Thoracic aorta (tissue), 2 donors: Measurements from ENCODE around the gene MCC. TPM values are rescaled to one million over a fixed set of nuclear protein-coding genes. Genes with fewer than 3 reads are reported as not detected.

Experiments used
- ATAC-seq: fragments of 150-250 bp; one replicate; pipeline ENCODE4 v1.8.0; 2017; ENCODE audit warnings: low read depth; ENCODE audit not compliant: insufficient number of reproducible peaks, low FRiP score
- DNase-seq: peaks from one replicate; pipeline ENCODE4 v3.0.0-alpha.2; 2020; ENCODE audit warnings: low spot score
- H3K27ac ChIP-seq, 2 donors: fragments of 200-600 bp; sonication (generic); 1 replicate in 1 of 2; 2 replicates in 1 of 2; pipeline ENCODE4 v1.5.1; 2016; ENCODE audit warnings: mild to moderate bottlenecking in 2 of 2, moderate library complexity in 2 of 2
- H3K27me3 ChIP-seq: fragments of 200-600 bp; sonication (generic); replicated peaks from 2 replicates; pipeline ENCODE4 v1.6.0; 2016; ENCODE audit warnings: mild to moderate bottlenecking; ENCODE audit not compliant: insufficient read depth
- H3K36me3 ChIP-seq: fragments of 200-600 bp; sonication (generic); one replicate; pipeline ENCODE4 v1.5.1; 2016
- H3K4me1 ChIP-seq, 2 donors: fragments of 200-600 bp; sonication (generic); 1 replicate in 1 of 2; 2 replicates in 1 of 2; pipeline versions ENCODE4 v1.5.1 to v1.6.0; 2016; ENCODE audit warnings: low read depth in 2 of 2, mild to moderate bottlenecking in 1 of 2; ENCODE audit not compliant: control insufficient read depth in 1 of 2
- H3K4me3 ChIP-seq: fragments of 200-600 bp; sonication (generic); 2 replicates; pipeline ENCODE4 v1.5.1; 2016; ENCODE audit warnings: mild to moderate bottlenecking
- H3K9me3 ChIP-seq: fragments of 200-600 bp; sonication (generic); 2 replicates; pipeline ENCODE4 v1.5.1; 2016
- CTCF ChIP-seq: fragments of 200-600 bp; sonication (generic); IDR thresholded peaks from one replicate; pipeline ENCODE4 v1.5.1; 2019; ENCODE audit warnings: antibody characterized with exemption
- total RNA-seq, 2 donors: library from RNA; depleted of rRNA; stranded (reverse); fragments of >200 nt; gene quantifications; one replicate each; pipeline versions ENCODE4 v1.1.0 to v1.2.3, GENCODE V29; 2016

The MCC gene
- total RNA-seq, 2 donors from 2014 or later = 14.6 to 27.2 TPM

- peaks cover 0 to 6% of the 10 kb centered on the region in 2 donors for H3K4me1 ChIP-seq
- H3K9me3 ChIP-seq = no peaks in the 10 kb centered on the region
- H3K4me3 ChIP-seq = no peak overlapping the region
- no peak for DNase-seq
- no peaks in the 10 kb centered on the region for H3K36me3 ChIP-seq
- H3K27ac ChIP-seq = no peak overlapping the region
- no peak for TF ChIP-seq CTCF
- H3K27me3 ChIP-seq = no peaks in the 10 kb centered on the region
- ATAC-seq = no peak
Measured at GRCh38 chr5:113250341-113250953, 237.8 kb downstream of the MCC start.

DNA sequence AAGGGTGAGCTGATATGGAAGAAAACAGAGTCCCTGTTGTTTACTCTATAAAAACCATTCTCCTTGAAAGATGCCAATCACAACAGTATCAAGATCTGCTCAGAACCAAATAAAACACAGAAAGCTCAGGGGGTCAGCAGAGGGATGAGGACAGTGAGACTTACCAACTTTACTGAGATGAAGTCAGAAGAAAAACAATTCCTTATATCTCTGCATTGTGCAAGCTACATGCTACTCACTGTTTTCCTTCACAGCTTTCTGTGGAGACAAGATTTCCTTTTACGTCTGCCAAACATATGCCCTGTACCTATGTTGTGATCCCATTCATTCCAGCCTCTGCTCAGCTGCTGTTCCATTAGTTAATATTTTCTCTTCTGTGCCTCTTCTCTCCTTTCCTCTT lies 239.0 kb downstream of the MCC start:
- peaks cover 0 to 6% of the 10 kb centered on the region in 2 donors for H3K4me1 ChIP-seq

DNA sequence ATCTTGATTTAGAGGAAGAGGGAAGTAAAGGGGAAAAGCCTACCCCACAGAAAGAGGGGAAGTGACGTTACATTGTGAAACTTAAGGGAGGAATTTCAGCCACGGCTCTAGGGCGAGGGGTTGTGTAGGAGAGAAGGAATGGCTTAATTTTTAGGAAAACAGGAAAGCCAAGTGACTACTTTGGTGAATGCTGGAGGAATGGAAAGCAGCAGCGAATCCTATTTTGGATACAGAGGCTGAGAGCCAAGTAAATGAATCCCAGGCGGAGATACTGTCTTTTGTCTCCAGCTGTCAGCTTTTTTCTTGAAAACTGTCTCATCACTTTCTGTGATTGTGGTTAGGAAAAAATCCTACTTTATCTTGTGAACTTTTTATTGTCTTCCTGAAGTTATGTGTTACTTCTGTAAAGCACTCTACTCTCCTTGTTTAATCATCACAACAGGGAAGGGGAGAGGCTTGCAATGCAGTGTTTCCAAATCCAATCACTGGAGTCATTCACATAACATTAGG lies 241.8 kb downstream of the MCC start:
- Histone ChIP-seq H3K4me1 (peaks cover 0 to 6% of the 10 kb centered on the region in 2 donors), H3K9me3 (no peaks in the 10 kb centered on the region), H3K36me3 (no peaks in the 10 kb centered on the region), H3K27ac (no peak overlapping the region), H3K4me3 (peak overlapping the region; percentile 34), H3K27me3 (no peaks in the 10 kb centered on the region)
- no peak for TF ChIP-seq CTCF
- no peak for DNase-seq
- no peak for ATAC-seq

More for the DNA sequence above, 239.0 kb downstream of the MCC start:
- no peak overlapping the region for H3K27ac ChIP-seq
- no peaks in the 10 kb centered on the region for H3K36me3 ChIP-seq
- DNase-seq = no peak
- ATAC-seq = no peak
- no peak for TF ChIP-seq CTCF
- no peaks in the 10 kb centered on the region for H3K9me3 ChIP-seq
- H3K4me3 ChIP-seq = no peak overlapping the region
- H3K27me3 ChIP-seq = no peaks in the 10 kb centered on the region

- no peaks in the 10 kb centered on the region for H3K9me3 ChIP-seq
- no peaks in the 10 kb centered on the region for H3K36me3 ChIP-seq
- TF ChIP-seq CTCF = no peak
- no peak for ATAC-seq
- no peaks in the 10 kb centered on the region for H3K27me3 ChIP-seq
- H3K4me1 ChIP-seq = peaks cover 0 to 6% of the 10 kb centered on the region in 2 donors
- no peak for DNase-seq
- H3K27ac ChIP-seq = no peak overlapping the region
- no peak overlapping the region for H3K4me3 ChIP-seq
Measured at GRCh38 chr5:113245427-113246225, 242.6 kb downstream of the MCC start.

DNA sequence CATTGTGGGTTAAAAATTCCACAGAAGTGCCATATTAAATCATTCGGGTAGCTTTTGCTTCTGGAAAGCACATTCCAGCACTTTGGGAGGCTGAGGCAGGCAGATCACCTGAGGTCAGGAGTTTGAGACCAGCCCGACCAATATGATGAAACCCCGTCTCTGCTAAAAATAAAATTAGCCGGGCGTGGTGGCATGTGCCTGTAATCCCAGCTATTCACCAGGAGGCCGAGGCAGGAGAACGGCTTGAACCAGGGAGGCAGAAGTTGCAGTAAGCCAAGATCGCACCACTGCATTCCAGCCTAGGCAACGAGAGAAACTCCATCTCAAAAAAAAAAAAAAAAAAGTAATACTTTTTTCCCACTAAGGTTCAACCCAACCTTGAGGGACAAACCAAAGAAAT lies 243.3 kb downstream of the MCC start:
- Histone ChIP-seq H3K36me3 (no peaks in the 10 kb centered on the region), H3K27me3 (no peaks in the 10 kb centered on the region), H3K9me3 (no peaks in the 10 kb centered on the region), H3K4me1 (no peaks in the 10 kb centered on the region), H3K27ac (no peak overlapping the region), H3K4me3 (no peak overlapping the region)
- no peak for ATAC-seq
- no peak for TF ChIP-seq CTCF
- no peak for DNase-seq
